Ovary (tissue), 3 donors: Measurements from ENCODE around the gene CBX3.

ENCODE experiments used
- POLR2A ChIP-seq: fragments of 450-650 bp; IDR thresholded peaks from one replicate; pipeline ENCODE4 v1.6.1; 2017; ENCODE audit warnings: antibody characterized with exemption, mild to moderate bottlenecking, moderate library complexity
- TF ChIP-seq, protein P1 (sequence below), 3 donors: fragments of 450-650 bp in 2 of 3; fragments of 200-600 bp in 1 of 3; IDR thresholded peaks; one replicate each; pipeline versions ENCODE4 v1.5.1 to v1.8.0; 2016 to 2022; ENCODE audit warnings: antibody characterized with exemption in 3 of 3, mild to moderate bottlenecking in 1 of 3
- donor health status: DM: no; HTN: no; CAD: no.

DNA sequence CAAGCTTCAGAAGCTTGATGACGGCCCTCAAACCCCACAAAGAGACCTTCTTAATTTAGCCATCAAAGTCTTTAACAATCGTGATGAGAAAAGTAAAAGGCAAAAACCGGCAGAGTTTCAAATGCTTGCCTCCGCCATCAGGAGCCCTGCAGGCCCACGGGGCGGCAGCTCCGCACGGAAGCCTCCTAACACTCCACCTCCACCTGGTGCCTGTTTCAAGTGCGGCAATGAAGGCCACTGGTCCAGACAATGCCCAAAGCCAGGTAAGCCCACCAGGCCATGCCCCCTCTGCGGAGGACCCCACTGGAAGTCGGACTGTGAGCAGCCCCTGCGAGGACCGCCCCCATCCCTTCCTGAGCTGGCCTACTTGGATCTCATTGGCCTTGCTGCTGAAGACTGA is 43.6 kb downstream of the CBX3 start:
- TF ChIP-seq, protein P1, sequence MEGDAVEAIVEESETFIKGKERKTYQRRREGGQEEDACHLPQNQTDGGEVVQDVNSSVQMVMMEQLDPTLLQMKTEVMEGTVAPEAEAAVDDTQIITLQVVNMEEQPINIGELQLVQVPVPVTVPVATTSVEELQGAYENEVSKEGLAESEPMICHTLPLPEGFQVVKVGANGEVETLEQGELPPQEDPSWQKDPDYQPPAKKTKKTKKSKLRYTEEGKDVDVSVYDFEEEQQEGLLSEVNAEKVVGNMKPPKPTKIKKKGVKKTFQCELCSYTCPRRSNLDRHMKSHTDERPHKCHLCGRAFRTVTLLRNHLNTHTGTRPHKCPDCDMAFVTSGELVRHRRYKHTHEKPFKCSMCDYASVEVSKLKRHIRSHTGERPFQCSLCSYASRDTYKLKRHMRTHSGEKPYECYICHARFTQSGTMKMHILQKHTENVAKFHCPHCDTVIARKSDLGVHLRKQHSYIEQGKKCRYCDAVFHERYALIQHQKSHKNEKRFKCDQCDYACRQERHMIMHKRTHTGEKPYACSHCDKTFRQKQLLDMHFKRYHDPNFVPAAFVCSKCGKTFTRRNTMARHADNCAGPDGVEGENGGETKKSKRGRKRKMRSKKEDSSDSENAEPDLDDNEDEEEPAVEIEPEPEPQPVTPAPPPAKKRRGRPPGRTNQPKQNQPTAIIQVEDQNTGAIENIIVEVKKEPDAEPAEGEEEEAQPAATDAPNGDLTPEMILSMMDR (IDR thresholded peaks at IDR 0.05) = no peak
- TF ChIP-seq POLR2A = no peak
